ENCODE measurements around the gene ADAMTS14. TPM values are rescaled to one million over a fixed set of nuclear protein-coding genes. Genes with fewer than 3 reads are reported as not detected.

Gene ADAMTS14
- total RNA-seq, 6 experiments from 2014 or later: 0.03 to 0.09 (median 0.05) TPM; not detected in 2

- no peak for TF ChIP-seq CTCF (IDR thresholded peaks at IDR 0.05)
- Mint-ChIP-seq H3K27ac (no peak overlapping the region), H3K36me3 (ENCODE audit: low read depth) (no peaks in the 10 kb centered on the region), H3K4me3 (no peak overlapping the region), H3K27me3 (ENCODE audit: insufficient read depth) (peaks cover 38% of the 10 kb centered on the region), H3K9me3 (no peaks in the 10 kb centered on the region), H3K4me1 (ENCODE audit: low read depth) (peaks cover 26% of the 10 kb centered on the region)
- DNase-seq: no peak
Measured at GRCh38 chr10:70675496-70676161, 3.3 kb downstream of the ADAMTS14 start.

GRCh38 chr10:70676511-70676910 lies 4.2 kb downstream of the ADAMTS14 start:
- H3K27ac Mint-ChIP-seq: no peak overlapping the region
- no peaks in the 10 kb centered on the region for H3K36me3 Mint-ChIP-seq (ENCODE audit: low read depth)
- H3K4me3 Mint-ChIP-seq: no peak overlapping the region
- H3K27me3 Mint-ChIP-seq (ENCODE audit: insufficient read depth): peaks cover 33% of the 10 kb centered on the region
- no peaks in the 10 kb centered on the region for H3K9me3 Mint-ChIP-seq
- no peak for TF ChIP-seq CTCF (IDR thresholded peaks at IDR 0.05)
- no peak for DNase-seq
- peaks cover 26% of the 10 kb centered on the region for H3K4me1 Mint-ChIP-seq (ENCODE audit: low read depth)

GRCh38 chr10:70677016-70677415 lies 4.7 kb downstream of the ADAMTS14 start:
- no peaks in the 10 kb centered on the region for H3K36me3 Mint-ChIP-seq (ENCODE audit: low read depth)
- no peak overlapping the region for H3K27ac Mint-ChIP-seq
- H3K27me3 Mint-ChIP-seq (ENCODE audit: insufficient read depth): peaks cover 29% of the 10 kb centered on the region
- no peaks in the 10 kb centered on the region for H3K9me3 Mint-ChIP-seq
- no peak for TF ChIP-seq CTCF (IDR thresholded peaks at IDR 0.05)
- H3K4me3 Mint-ChIP-seq: no peak overlapping the region
- no peak for DNase-seq
- peaks cover 26% of the 10 kb centered on the region for H3K4me1 Mint-ChIP-seq (ENCODE audit: low read depth)

GRCh38 chr10:70677620-70678249 lies 5.4 kb downstream of the ADAMTS14 start:
- TF ChIP-seq CTCF (IDR thresholded peaks at IDR 0.05): no peak
- no peak overlapping the region for H3K27ac Mint-ChIP-seq
- H3K9me3 Mint-ChIP-seq: no peaks in the 10 kb centered on the region

GRCh38 chr10:70678250-70678635 lies 5.9 kb downstream of the ADAMTS14 start:
- H3K27ac Mint-ChIP-seq: no peak overlapping the region
- peaks cover 29% of the 10 kb centered on the region for H3K27me3 Mint-ChIP-seq (ENCODE audit: insufficient read depth)
- DNase-seq: no peak
- TF ChIP-seq CTCF (IDR thresholded peaks at IDR 0.05): no peak
- no peak overlapping the region for H3K4me3 Mint-ChIP-seq
- H3K4me1 Mint-ChIP-seq (ENCODE audit: low read depth): peaks cover 20% of the 10 kb centered on the region
- H3K36me3 Mint-ChIP-seq (ENCODE audit: low read depth): no peaks in the 10 kb centered on the region
- H3K9me3 Mint-ChIP-seq: no peaks in the 10 kb centered on the region

More at GRCh38 chr10:70677620-70678249, 5.4 kb downstream of the ADAMTS14 start:
- no peaks in the 10 kb centered on the region for H3K36me3 Mint-ChIP-seq (ENCODE audit: low read depth)
- peaks cover 33% of the 10 kb centered on the region for H3K27me3 Mint-ChIP-seq (ENCODE audit: insufficient read depth)
- peaks cover 25% of the 10 kb centered on the region for H3K4me1 Mint-ChIP-seq (ENCODE audit: low read depth)
- DNase-seq: no peak
- H3K4me3 Mint-ChIP-seq: no peak overlapping the region

All from HFFc6 (cell line).